ENCODE measurements around the gene TP53BP2. TPM values are rescaled to one million over a fixed set of nuclear protein-coding genes. Genes with fewer than 3 reads are reported as not detected.
"Not testable (repeated sequence)": the region's sequence is repeated elsewhere in the genome, so short reads cannot be mapped to it uniquely, and the experiment has no call there.

TP53BP2 gene
- total RNA-seq, 1 donor from 2014 or later: 31.9 TPM

- Histone ChIP-seq H3K9me3 (no peaks in the 10 kb centered on the region), H3K4me3 (no peak overlapping the region), H3K27me3 (no peaks in the 10 kb centered on the region), H3K4me1 (no peaks in the 10 kb centered on the region), H3K27ac (no peak overlapping the region), H3K36me3 (no peaks in the 10 kb centered on the region)
- TF ChIP-seq, protein P1, sequence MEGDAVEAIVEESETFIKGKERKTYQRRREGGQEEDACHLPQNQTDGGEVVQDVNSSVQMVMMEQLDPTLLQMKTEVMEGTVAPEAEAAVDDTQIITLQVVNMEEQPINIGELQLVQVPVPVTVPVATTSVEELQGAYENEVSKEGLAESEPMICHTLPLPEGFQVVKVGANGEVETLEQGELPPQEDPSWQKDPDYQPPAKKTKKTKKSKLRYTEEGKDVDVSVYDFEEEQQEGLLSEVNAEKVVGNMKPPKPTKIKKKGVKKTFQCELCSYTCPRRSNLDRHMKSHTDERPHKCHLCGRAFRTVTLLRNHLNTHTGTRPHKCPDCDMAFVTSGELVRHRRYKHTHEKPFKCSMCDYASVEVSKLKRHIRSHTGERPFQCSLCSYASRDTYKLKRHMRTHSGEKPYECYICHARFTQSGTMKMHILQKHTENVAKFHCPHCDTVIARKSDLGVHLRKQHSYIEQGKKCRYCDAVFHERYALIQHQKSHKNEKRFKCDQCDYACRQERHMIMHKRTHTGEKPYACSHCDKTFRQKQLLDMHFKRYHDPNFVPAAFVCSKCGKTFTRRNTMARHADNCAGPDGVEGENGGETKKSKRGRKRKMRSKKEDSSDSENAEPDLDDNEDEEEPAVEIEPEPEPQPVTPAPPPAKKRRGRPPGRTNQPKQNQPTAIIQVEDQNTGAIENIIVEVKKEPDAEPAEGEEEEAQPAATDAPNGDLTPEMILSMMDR (IDR thresholded peaks at IDR 0.05): no peak
- no peak for TF ChIP-seq POLR2AphosphoS5 (IDR thresholded peaks at IDR 0.05; ENCODE audit: insufficient read depth in 1 of 2, low read depth in 1 of 2)
- TF ChIP-seq POLR2A (IDR thresholded peaks at IDR 0.05): no peak
- no peak for DNase-seq (ENCODE audit: extremely low spot score in 2 of 2)
- intact Hi-C loops (cut with DNase I): loop anchor here (5.0 kb wide), 1 partner anchor 339 kb away; no protein-coding TSS in a partner anchor
Measured at GRCh38 chr1:223870617-223871574, 25.1 kb upstream of the TP53BP2 start.

DNA sequence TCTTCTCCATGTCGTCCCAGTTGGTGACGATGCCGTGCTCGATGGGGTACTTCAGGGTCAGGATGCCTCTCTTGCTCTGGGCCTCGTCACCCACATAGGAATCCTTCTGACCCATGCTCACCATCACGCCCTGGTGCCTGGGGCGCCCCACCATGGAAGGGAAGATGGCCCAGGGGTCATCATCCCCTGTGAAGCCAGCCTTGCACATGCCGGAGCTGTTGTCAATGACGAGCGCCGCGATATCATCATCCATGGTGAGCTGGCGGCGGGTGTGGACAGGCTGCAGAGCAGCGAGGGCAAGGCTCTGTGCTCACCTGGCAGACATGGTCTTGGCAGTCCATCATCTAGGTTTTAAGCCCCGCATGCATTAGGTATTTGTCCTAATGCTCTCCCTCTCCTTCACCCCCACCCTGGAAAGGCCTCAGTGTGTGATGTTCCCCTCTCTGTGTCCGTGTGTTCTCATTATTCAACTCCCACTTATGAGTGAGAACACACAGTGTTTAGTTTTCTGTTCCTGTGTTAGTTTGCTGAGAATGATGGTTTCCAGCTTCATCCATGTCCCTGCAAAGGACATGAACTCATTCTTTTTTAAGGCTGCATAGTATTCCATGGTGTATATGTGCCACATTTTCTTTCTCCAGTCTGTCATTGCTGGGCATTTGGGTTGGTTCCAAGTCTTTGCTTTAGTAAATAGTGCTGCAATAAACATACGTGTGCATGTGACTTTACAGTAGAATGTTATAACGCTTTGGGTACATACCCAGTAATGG is 19.0 kb upstream of the TP53BP2 start:
- H3K27me3 ChIP-seq; H3K9me3 ChIP-seq; H3K36me3 ChIP-seq; DNase-seq (ENCODE audit: extremely low spot score in 2 of 2); intact Hi-C loops (cut with DNase I); H3K27ac ChIP-seq; H3K4me3 ChIP-seq; H3K4me1 ChIP-seq: not testable (repeated sequence)

DNA sequence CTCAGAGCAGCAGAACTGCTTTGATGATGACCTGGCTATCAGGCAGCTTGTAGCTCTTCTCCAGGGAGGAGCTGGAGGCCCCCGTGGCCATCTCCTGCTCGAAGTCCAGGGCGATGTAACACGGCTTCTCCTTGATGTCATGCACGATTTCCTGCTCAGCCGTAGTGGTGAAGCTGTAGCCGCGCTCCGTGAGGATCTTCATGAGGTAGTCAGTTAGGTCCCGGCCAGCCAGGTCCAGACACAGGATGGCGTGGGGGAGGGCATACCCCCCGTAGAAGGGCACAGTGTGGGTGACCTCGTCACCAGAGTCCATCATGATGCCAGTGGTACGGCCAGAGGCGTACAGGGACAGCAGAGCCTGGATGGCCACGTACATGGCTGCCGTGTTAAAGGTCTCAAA is 18.3 kb upstream of the TP53BP2 start:
- no peak for DNase-seq (ENCODE audit: extremely low spot score in 2 of 2)
- Histone ChIP-seq H3K4me1 (no peaks in the 10 kb centered on the region), H3K27ac (no peak overlapping the region), H3K9me3 (no peaks in the 10 kb centered on the region), H3K27me3 (no peaks in the 10 kb centered on the region), H3K4me3 (no peak overlapping the region), H3K36me3 (no peaks in the 10 kb centered on the region)
- no peak for TF ChIP-seq POLR2A (IDR thresholded peaks at IDR 0.05)
- TF ChIP-seq, protein P1 (IDR thresholded peaks at IDR 0.05): no peak
- TF ChIP-seq POLR2AphosphoS5 (IDR thresholded peaks at IDR 0.05; ENCODE audit: insufficient read depth in 1 of 2, low read depth in 1 of 2): no peak
- intact Hi-C loops (cut with DNase I): no loop called here

DNA sequence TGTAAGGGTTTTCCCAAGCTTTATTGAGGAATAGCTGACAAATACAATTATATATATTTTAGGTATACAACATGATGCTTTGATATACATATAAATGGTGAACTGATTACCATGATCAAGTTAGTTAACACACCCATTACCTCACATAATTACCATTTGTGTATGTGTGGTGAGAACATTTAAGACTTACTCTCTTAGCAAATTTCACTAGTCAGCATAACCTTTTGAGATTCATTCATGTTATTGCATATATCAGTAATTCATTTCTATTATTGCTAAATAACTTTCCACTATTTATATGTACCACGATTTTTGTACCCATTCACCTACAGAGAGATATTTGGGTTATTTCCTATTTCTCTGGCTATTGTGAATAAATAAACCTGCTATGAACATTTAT is 16.2 kb upstream of the TP53BP2 start:
- DNase-seq (ENCODE audit: extremely low spot score in 2 of 2): no peak
- Histone ChIP-seq H3K4me3 (no peak overlapping the region), H3K4me1 (no peaks in the 10 kb centered on the region), H3K9me3 (no peaks in the 10 kb centered on the region), H3K27ac (no peak overlapping the region), H3K27me3 (no peaks in the 10 kb centered on the region), H3K36me3 (no peaks in the 10 kb centered on the region)
- intact Hi-C loops (cut with DNase I): no loop called here
- TF ChIP-seq POLR2A (IDR thresholded peaks at IDR 0.05) (no peak), POLR2AphosphoS5 (IDR thresholded peaks at IDR 0.05; ENCODE audit: insufficient read depth in 1 of 2, low read depth in 1 of 2) (no peak)
- TF ChIP-seq, protein P1 (IDR thresholded peaks at IDR 0.05): no peak

GRCh38 chr1:223860051-223860622 is 14.4 kb upstream of the TP53BP2 start:
- DNase-seq (ENCODE audit: extremely low spot score in 2 of 2): no peak
- Histone ChIP-seq H3K9me3 (no peaks in the 10 kb centered on the region), H3K27me3 (no peaks in the 10 kb centered on the region), H3K4me1 (no peaks in the 10 kb centered on the region), H3K27ac (no peak overlapping the region), H3K36me3 (no peaks in the 10 kb centered on the region), H3K4me3 (no peak overlapping the region)
- no peak for TF ChIP-seq POLR2AphosphoS5 (IDR thresholded peaks at IDR 0.05; ENCODE audit: insufficient read depth in 1 of 2, low read depth in 1 of 2)
- no peak for TF ChIP-seq POLR2A (IDR thresholded peaks at IDR 0.05)
- TF ChIP-seq, protein P1 (IDR thresholded peaks at IDR 0.05): no peak
- intact Hi-C loops (cut with DNase I): no loop called here
